HG03097 (cell line): ENCODE results near the gene GARIN5B.
A peak's percentile ranks its signal among the peaks of the same experiment; 100 is the strongest.

Source experiments
- ATAC-seq: cut with Tn5 transposase; IDR thresholded peaks from one replicate; pipeline ENCODE4 v1.9.1; 2021; ENCODE audit not compliant: unreplicated experiment, low FRiP score

Gene GARIN5B

GRCh38 chr19:55352549-55353145, 10.4 kb downstream of the GARIN5B start:
- ATAC-seq, result no peak

- ATAC-seq, result no peak
Observed at GRCh38 chr19:55352040-55352439, 11.0 kb downstream of the GARIN5B start.

- ATAC-seq, result no peak
Observed at GRCh38 chr19:55350620-55351315, 12.3 kb downstream of the GARIN5B start.

GRCh38 chr19:55348317-55349034, 14.6 kb downstream of the GARIN5B start:
- ATAC-seq, result no peak

- ATAC-seq, result no peak
Observed at GRCh38 chr19:55347442-55348009, 15.5 kb downstream of the GARIN5B start.

GRCh38 chr19:55346725-55347441, 16.2 kb downstream of the GARIN5B start:
- ATAC-seq, result no peak

- ATAC-seq, result no peak
Observed at GRCh38 chr19:55345818-55346724, 17.0 kb downstream of the GARIN5B start.

GRCh38 chr19:55345101-55345817, 17.8 kb downstream of the GARIN5B start:
- ATAC-seq, result no peak

GRCh38 chr19:55344444-55344843, 18.6 kb downstream of the GARIN5B start:
- no peak for ATAC-seq

DNA sequence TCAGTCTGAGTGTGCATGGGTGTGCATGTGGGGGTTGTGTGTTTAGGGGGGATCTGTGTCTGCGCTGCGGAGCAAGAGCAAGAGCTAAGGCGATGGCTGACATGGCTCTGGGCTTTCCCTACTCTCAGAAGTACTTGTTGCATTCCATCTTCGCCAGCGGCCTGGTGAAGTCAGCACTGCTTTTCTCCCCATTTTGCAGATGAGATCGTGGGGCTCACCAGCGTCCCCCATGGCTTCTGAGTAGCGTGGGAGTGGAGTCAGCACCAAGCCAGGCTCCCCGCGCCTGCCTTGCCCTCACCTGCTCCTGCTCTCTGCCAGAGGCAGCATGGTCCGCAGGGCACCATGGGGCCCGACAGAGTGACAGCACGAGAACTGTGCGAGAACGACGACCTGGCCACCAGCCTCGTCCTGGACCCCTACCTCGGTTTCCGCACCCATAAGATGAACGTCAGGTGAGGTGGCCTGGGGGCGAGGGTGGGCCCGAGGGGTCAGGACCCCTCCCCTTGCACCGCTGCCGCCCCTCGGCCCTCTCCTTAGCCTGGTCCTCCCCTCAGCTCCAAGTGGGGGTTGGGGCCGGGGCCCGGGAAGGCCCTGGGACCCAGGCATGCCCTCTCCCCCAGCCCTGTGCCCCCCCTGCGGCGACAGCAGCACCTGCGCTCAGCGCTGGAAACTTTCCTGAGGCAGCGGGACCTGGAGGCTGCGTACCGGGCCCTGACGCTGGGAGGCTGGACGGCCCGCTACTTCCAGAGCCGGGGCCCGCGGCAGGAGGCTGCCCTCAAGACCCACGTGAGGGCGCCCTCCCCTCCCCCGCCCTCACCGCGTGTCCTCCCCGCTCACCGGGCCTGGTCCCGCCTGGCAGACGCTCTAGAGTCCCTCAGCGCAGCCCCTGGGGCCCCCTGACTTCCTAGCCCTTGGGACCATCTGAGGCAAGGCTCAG, 21.2 kb downstream of the GARIN5B start:
- ATAC-seq, result no peak

GRCh38 chr19:55341171-55341588, 21.9 kb downstream of the GARIN5B start:
- ATAC-seq, result no peak

DNA sequence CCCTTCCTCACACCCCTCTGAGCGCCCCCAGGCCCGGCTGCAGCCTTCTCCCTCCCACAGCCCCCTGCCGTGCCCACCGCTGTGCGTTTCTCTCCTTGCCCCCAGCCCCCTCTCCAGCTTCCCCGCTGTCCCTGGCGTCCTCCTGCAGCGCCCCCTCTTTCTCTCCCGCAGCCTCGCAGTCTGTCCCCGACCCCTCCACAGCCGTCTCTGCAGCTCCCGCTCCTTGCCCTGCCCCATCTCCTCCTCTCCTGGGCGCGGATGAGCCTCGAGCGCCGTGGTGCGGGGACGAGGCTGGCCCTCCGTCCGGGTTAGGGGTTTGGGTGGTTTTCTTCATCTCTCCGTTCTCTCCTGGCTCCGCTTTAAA, 22.3 kb downstream of the GARIN5B start:
- no peak for ATAC-seq

DNA sequence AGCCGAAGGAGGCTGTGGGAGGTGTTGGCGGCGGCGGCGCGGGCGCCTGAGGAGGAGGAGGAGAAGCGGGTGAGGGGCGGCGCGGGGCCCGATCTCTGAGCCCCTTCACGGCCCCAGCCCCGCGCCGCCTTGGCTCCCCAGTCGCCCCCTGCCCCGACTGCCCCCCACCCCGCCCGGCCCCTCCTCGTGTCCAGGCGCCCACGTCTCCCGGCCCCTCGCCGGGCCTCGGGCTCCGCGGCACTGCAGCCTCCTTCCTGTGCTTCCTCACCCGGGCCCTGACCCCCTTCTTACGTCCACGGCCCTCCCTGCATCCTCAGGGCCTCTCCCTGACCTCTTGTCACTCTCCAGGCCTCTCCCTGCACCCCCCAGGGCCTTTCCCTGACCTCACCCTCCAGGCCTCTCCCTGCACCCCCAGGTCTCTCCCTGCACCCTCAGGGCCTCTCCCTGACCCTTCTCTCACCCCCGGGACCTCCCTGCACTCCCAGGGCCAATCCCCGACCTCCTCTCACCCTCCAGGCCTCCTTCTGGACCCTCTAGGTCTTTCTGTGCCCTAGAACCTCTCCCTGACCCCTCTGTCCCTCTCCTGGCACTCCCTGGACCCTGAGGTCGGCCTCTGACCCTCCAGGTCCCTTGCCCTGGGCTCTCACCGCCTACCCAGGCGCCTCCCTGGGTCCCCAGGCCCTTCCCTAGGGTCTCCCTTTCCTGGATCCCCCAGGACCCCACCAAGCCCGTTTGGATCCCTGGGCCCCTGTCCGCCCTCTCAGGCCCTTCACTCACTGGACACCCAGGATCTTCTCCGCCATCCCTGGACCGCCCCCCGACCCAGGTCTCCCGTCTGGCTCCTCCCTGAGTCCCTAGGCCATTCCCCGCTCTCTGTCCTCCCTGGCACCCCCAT, 22.9 kb downstream of the GARIN5B start:
- ATAC-seq, result no peak

DNA sequence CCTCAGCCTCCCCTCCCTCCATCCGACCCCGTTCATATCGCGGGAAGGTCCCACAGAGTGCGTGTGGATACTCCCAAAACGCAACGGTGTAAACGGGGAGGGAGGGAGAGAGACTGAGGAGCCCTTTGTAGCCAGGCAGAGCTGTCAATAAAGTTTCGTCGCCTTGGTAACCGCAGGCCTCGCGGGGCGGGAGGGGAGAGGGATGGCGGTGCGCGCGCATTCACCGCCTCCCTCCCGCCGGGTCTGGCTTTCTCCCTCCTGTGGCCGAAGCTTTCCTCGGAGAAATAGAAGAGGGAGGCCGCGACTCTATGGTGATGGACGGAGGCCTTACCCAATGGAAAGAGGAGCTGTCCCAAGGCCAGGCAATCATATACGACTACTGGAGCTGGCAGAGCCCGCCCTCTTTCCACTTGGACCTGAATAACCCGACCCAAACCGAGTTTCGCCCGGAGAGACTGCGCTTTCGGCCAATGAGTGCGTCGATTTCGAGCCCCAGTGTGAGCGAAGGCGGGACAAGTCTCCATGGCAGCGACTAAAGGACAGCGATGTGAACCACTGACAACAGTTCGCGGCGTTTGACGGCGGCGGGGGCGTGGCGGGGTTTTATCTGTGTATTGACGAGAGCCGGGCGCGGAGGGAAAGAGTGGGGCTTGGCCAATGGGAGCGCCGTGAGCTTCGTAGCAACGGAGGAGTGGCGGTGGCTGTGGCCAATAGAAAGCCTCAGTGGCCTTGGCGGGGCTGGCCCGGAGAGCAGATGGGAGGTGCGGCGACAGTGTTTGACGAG, 23.8 kb downstream of the GARIN5B start, which contains the start of gene KMT5C:
Gene KMT5C, plus strand, starts transcription at position 772 of the 784 bp plus-strand sequence. CDS start 2,061 bp downstream, outside the sequence.
- peak; percentile 87 for ATAC-seq

DNA sequence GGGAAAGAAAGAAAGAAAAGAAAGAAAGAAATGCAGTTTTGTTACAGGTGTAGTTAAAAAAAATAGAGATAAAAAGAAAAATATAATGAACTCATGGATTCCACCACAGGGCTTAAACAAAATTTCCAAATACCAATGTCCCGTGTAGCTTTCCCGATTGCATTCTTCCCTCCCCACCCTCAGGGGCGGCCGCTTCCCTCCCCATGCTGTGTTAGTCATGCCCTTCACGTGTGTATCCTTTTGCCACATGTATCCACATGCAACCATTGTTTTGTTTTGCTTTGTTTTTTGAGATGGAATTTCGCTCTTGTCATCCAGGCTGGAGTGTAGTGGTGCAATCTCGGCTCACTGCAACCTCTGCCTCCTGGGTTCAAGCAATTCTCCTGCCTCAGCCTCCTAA, 27.0 kb downstream of the GARIN5B start:
- ATAC-seq, result no peak

GRCh38 chr19:55333870-55334269, 29.2 kb downstream of the GARIN5B start:
- ATAC-seq, result no peak
